HCT116 (cell line): ENCODE results near the gene ADAM8.

Experiments used
- ELF1 ChIP-seq: IDR thresholded peaks from 2 replicates; pipeline ENCODE4 v1.6.1; 2012; ENCODE audit warnings: low read depth, borderline replicate concordance
- EZH2 ChIP-seq: fragments of 200-600 bp; sonication (generic); IDR thresholded peaks from 2 replicates; pipeline ENCODE4 v1.6.1; 2017; ENCODE audit warnings: antibody characterized with exemption, mixed run types
- EZH2phosphoT487 ChIP-seq: fragments of 200-600 bp; IDR thresholded peaks from 2 replicates; pipeline ENCODE4 v1.6.1; 2018; ENCODE audit warnings: antibody characterized with exemption, borderline replicate concordance
- JUND ChIP-seq: IDR thresholded peaks from 2 replicates; pipeline ENCODE4 v1.6.1; 2012
- POLR2A ChIP-seq: IDR thresholded peaks from 2 replicates; pipeline ENCODE4 v1.7.0; 2011; ENCODE audit warnings: borderline replicate concordance; ENCODE audit not compliant: insufficient read depth, insufficient read length; ENCODE audit errors: extremely low read depth
- POLR2AphosphoS5 ChIP-seq: IDR thresholded peaks from 2 replicates; pipeline ENCODE4 v1.6.1; 2011; ENCODE audit warnings: mild to moderate bottlenecking, low read depth, low read length, moderate library complexity
- SIN3A ChIP-seq: IDR thresholded peaks from 2 replicates; pipeline ENCODE4 v1.6.1; 2012; ENCODE audit warnings: low read depth
- SP1 ChIP-seq: IDR thresholded peaks from 2 replicates; pipeline ENCODE4 v1.6.1; 2012; ENCODE audit warnings: low read depth
- TCF7L2 ChIP-seq: IDR thresholded peaks from 2 replicates; pipeline ENCODE4 v1.7.0; 2011; ENCODE audit warnings: borderline replicate concordance, inconsistent platforms; ENCODE audit not compliant: insufficient read depth, insufficient read length; ENCODE audit errors: extremely low read depth
- YY1 ChIP-seq: IDR thresholded peaks from 2 replicates; pipeline ENCODE4 v1.6.1; 2011; ENCODE audit warnings: low read length, low read depth, moderate library complexity, mild to moderate bottlenecking; ENCODE audit not compliant: insufficient replicate concordance; ENCODE audit errors: extremely low read depth
- TF ChIP-seq, protein P1 (sequence below), 3 experiments: fragments of 200-600 bp in 1 of 3; sonication (generic) in 1 of 3; IDR thresholded peaks in 2 of 3; conservative IDR thresholded peaks in 1 of 3; 2 replicates each; pipeline ENCODE4 v1.5.1; 2012 to 2017; ENCODE audit warnings: low read depth in 2 of 3, low read length in 2 of 3, antibody characterized with exemption in 1 of 3, borderline replicate concordance in 1 of 3, control low read depth in 1 of 3, mild to moderate bottlenecking in 1 of 3, mixed read lengths in 1 of 3, mixed run types in 1 of 3, moderate library complexity in 1 of 3; ENCODE audit not compliant: insufficient read depth in 1 of 3
- TF ChIP-seq, protein P2 (sequence below): IDR thresholded peaks from 2 replicates; pipeline ENCODE4 v1.6.1; 2012

DNA sequence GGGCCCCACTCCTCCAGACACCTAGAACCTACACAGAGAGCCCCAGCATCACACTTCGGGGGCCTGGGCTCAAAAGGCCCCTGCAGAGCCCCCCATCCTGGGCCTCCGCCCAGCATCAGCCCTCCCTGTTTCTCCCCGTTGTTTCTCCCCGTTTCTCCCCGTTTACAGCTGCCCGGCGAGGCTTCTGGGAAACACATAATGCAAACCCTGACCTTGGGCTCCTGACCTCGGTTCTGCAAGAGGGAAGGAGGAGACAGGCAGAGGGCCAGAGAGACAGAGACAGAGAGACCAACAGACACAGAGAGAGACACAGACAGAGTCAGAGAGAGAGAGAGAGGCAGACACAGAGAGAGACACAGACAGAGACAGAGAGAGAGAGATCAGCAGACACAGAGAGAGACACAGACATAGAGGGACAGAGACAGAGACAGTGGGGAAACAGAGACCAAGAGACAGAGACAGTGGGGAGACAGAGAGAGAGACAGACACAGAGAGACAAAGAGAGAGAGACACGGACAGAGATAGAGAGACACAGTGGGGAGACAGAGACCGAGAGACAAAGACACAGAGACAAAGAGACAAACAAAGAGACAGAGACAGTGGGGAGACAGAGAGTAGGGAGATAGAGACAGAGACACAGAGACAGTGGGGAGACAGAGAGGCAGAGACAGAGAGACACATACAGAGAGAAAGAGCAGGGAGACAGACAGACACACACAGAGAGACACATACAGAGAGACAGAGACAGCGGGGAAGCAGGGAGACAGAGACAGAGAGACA lies 26.5 kb downstream of the ADAM8 start:
- no peak for TF ChIP-seq POLR2AphosphoS5
- TF ChIP-seq, protein P1, sequence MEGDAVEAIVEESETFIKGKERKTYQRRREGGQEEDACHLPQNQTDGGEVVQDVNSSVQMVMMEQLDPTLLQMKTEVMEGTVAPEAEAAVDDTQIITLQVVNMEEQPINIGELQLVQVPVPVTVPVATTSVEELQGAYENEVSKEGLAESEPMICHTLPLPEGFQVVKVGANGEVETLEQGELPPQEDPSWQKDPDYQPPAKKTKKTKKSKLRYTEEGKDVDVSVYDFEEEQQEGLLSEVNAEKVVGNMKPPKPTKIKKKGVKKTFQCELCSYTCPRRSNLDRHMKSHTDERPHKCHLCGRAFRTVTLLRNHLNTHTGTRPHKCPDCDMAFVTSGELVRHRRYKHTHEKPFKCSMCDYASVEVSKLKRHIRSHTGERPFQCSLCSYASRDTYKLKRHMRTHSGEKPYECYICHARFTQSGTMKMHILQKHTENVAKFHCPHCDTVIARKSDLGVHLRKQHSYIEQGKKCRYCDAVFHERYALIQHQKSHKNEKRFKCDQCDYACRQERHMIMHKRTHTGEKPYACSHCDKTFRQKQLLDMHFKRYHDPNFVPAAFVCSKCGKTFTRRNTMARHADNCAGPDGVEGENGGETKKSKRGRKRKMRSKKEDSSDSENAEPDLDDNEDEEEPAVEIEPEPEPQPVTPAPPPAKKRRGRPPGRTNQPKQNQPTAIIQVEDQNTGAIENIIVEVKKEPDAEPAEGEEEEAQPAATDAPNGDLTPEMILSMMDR (IDR thresholded peaks at IDR 0.05 in 2 of 3, conservative IDR thresholded peaks at IDR 0.05 in 1 of 3; ENCODE audit: borderline replicate concordance in 1 of 3, insufficient read depth in 1 of 3, low read depth in 2 of 3, low read length in 2 of 3), result no peak
- no peak for TF ChIP-seq YY1
- no peak for TF ChIP-seq ELF1
- no peak for TF ChIP-seq SIN3A
- TF ChIP-seq JUND, result no peak
- TF ChIP-seq, protein P2, sequence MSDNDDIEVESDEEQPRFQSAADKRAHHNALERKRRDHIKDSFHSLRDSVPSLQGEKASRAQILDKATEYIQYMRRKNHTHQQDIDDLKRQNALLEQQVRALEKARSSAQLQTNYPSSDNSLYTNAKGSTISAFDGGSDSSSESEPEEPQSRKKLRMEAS, result no peak
- TF ChIP-seq EZH2, result no peak
- TF ChIP-seq EZH2phosphoT487, result no peak
- TF ChIP-seq TCF7L2, result no peak
- no peak for TF ChIP-seq SP1
- TF ChIP-seq POLR2A, result no peak
